ENCODE data around the gene BRINP3.

The BRINP3 gene

DNA sequence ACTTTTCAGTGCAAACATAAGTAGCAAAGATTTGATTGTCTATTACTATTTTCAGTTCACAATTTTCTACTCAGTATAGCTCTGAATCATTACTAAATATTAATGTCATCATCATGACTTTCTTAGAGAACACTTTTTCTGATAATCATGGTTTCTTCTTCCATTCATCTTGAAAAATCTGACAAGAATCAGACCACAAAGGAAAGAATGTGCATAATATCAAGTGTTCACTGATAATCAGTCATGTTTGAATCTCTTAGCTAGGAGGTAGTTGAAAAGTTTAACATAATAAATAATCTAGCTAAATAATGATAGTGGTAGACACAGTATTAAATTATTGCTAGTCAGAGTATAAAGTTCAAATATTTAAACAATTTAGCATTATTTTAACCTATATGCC is 133.2 kb downstream of the BRINP3 start:
- no peaks in the 10 kb centered on the region for H3K36me3 ChIP-seq (replicated peaks)
- no peak for DNase-seq
- H3K27ac ChIP-seq, result no peak overlapping the region
- no peak overlapping the region for H3K4me3 ChIP-seq (ENCODE audit: low read depth, low read length)
- in situ Hi-C loops (cut with HindIII; ENCODE audit: low pct_ligation_motif_present, low sequenced_read_pairs), result no loop called here
- no peaks in the 10 kb centered on the region for H3K27me3 ChIP-seq (replicated peaks)
- TF ChIP-seq, protein P1, sequence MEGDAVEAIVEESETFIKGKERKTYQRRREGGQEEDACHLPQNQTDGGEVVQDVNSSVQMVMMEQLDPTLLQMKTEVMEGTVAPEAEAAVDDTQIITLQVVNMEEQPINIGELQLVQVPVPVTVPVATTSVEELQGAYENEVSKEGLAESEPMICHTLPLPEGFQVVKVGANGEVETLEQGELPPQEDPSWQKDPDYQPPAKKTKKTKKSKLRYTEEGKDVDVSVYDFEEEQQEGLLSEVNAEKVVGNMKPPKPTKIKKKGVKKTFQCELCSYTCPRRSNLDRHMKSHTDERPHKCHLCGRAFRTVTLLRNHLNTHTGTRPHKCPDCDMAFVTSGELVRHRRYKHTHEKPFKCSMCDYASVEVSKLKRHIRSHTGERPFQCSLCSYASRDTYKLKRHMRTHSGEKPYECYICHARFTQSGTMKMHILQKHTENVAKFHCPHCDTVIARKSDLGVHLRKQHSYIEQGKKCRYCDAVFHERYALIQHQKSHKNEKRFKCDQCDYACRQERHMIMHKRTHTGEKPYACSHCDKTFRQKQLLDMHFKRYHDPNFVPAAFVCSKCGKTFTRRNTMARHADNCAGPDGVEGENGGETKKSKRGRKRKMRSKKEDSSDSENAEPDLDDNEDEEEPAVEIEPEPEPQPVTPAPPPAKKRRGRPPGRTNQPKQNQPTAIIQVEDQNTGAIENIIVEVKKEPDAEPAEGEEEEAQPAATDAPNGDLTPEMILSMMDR (IDR thresholded peaks at IDR 0.05; ENCODE audit: low read depth, low read length, missing control alignments), result no peak

DNA sequence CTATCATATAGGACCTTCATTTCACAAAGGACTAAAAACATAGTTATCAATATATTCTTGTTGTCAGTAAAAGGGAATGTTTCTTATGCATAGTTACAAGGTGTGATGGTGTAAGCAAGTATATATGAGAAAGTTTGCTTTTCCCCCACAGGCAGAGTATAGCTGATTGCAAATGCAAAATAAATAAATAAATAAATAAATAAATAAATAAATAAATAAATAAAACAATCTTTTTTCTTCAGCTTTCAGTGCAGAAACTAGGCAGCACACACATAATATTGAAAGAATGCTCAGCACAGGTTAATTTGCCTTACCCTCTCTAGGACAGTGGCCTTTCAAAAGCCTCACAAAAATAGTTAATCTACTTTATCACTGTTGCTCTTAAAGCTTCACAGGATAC is 138.8 kb downstream of the BRINP3 start:
- H3K27ac ChIP-seq, result no peak overlapping the region
- H3K4me3 ChIP-seq (ENCODE audit: low read depth, low read length), result no peak overlapping the region
- in situ Hi-C loops (cut with HindIII; ENCODE audit: low pct_ligation_motif_present, low sequenced_read_pairs), result no loop called here
- TF ChIP-seq, protein P1 (IDR thresholded peaks at IDR 0.05; ENCODE audit: low read depth, low read length, missing control alignments), result no peak
- H3K36me3 ChIP-seq (replicated peaks), result no peaks in the 10 kb centered on the region
- no peak for DNase-seq
- H3K27me3 ChIP-seq (replicated peaks), result no peaks in the 10 kb centered on the region

- DNase-seq, result no peak
- H3K27me3 ChIP-seq (replicated peaks), result no peaks in the 10 kb centered on the region
- TF ChIP-seq, protein P1 (IDR thresholded peaks at IDR 0.05; ENCODE audit: low read depth, low read length, missing control alignments), result no peak
- H3K4me3 ChIP-seq (ENCODE audit: low read depth, low read length), result no peak overlapping the region
- in situ Hi-C loops (cut with HindIII; ENCODE audit: low pct_ligation_motif_present, low sequenced_read_pairs), result no loop called here
- H3K27ac ChIP-seq, result no peak overlapping the region
- H3K36me3 ChIP-seq (replicated peaks), result no peaks in the 10 kb centered on the region
These were observed 148.8 kb downstream of the BRINP3 start for GRCh38 chr1:190328871-190329270.

GRCh38 chr1:190328361-190328760 is 149.3 kb downstream of the BRINP3 start:
- DNase-seq, result no peak
- Histone ChIP-seq H3K4me3 (ENCODE audit: low read depth, low read length) (no peak overlapping the region), H3K36me3 (replicated peaks) (no peaks in the 10 kb centered on the region), H3K27me3 (replicated peaks) (no peaks in the 10 kb centered on the region), H3K27ac (no peak overlapping the region)
- in situ Hi-C loops (cut with HindIII; ENCODE audit: low pct_ligation_motif_present, low sequenced_read_pairs), result no loop called here
- TF ChIP-seq, protein P1 (IDR thresholded peaks at IDR 0.05; ENCODE audit: low read depth, low read length, missing control alignments), result no peak

- H3K27me3 ChIP-seq (replicated peaks), result no peaks in the 10 kb centered on the region
- H3K27ac ChIP-seq, result no peak overlapping the region
- TF ChIP-seq, protein P1 (IDR thresholded peaks at IDR 0.05; ENCODE audit: low read depth, low read length, missing control alignments), result no peak
- in situ Hi-C loops (cut with HindIII; ENCODE audit: low pct_ligation_motif_present, low sequenced_read_pairs), result no loop called here
- H3K36me3 ChIP-seq (replicated peaks), result no peaks in the 10 kb centered on the region
- DNase-seq, result no peak
- H3K4me3 ChIP-seq (ENCODE audit: low read depth, low read length), result no peak overlapping the region
These were observed 150.4 kb downstream of the BRINP3 start for GRCh38 chr1:190327271-190327670.

GRCh38 chr1:190323530-190323929 is 154.1 kb downstream of the BRINP3 start:
- Histone ChIP-seq H3K36me3 (replicated peaks) (no peaks in the 10 kb centered on the region), H3K4me3 (ENCODE audit: low read depth, low read length) (no peak overlapping the region), H3K27ac (no peak overlapping the region), H3K27me3 (replicated peaks) (no peaks in the 10 kb centered on the region)
- in situ Hi-C loops (cut with HindIII; ENCODE audit: low pct_ligation_motif_present, low sequenced_read_pairs), result no loop called here
- DNase-seq, result no peak
- TF ChIP-seq, protein P1 (IDR thresholded peaks at IDR 0.05; ENCODE audit: low read depth, low read length, missing control alignments), result no peak

Measured in brain microvascular endothelial cell (primary cell).